ENCODE measurements around the gene MON2.

DNA sequence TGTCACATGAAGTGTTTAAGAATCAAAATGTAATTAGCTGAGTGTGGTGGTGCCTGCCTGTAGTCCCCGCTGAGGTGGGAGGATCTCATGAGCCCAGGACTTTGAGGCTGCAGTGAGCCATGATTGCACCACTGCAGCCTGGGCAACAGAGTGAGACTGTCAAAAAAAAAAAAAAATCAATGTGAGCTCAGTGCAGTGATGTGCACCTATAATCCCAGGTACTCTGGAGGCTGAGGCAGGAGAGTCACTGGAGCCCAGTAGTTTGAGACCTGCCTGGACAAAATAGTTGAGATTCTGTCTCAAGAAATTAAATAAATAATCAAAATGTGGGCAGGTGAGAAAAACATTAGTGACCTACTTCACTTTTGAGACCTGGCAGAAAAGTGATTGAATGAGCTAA is 140.0 kb downstream of the MON2 start:
- TF ChIP-seq GATA2 (IDR thresholded peaks at IDR 0.05; ENCODE audit: low read depth, low read length) = no peak
- no peak for TF ChIP-seq GATA3 (IDR thresholded peaks at IDR 0.05; ENCODE audit: low read depth, low read length)
